CD4-positive, alpha-beta memory T cell (primary cell): ENCODE measurements around the gene B4GALT1. TPM values are rescaled to one million over a fixed set of nuclear protein-coding genes. Genes with fewer than 3 reads are reported as not detected.

Experiments
- CTCF ChIA-PET: fragments of 350-600 bp; sonication (Branson Sonifier 250); formaldehyde crosslinking; loops from one replicate; lab custom pipeline; 2021; ENCODE audit warnings: inconsistent platforms; ENCODE audit not compliant: partially characterized antibody; lab: Charles Lee
- POLR2A ChIA-PET: fragments of 350-600 bp; sonication (Branson Sonifier 250); formaldehyde crosslinking; loops from one replicate; lab custom pipeline; 2021; ENCODE audit not compliant: partially characterized antibody; lab: Charles Lee
- DNase-seq, 5 donors: peaks; one replicate each; pipeline versions ENCODE4 v3.0.0 to v3.0.0-alpha.2; 2020 to 2022; ENCODE audit warnings: mixed read lengths in 1 of 5
- H3K27ac ChIP-seq: one replicate; pipeline ENCODE4 v1.7.0; 2013; ENCODE audit warnings: low read depth, low read length
- H3K27me3 ChIP-seq: 2 replicates; pipeline ENCODE4 v1.7.0; 2013; ENCODE audit warnings: mild to moderate bottlenecking, low read length, moderate library complexity; ENCODE audit not compliant: insufficient read depth
- H3K36me3 ChIP-seq: 2 replicates; pipeline ENCODE4 v1.7.0; 2013; ENCODE audit warnings: mild to moderate bottlenecking, low read length, moderate library complexity; ENCODE audit not compliant: insufficient read depth
- H3K4me1 ChIP-seq: 2 replicates; pipeline ENCODE4 v1.7.0; 2013; ENCODE audit warnings: mild to moderate bottlenecking, low read length, moderate library complexity; ENCODE audit not compliant: insufficient read depth
- H3K4me3 ChIP-seq, 2 donors: one replicate each; pipeline ENCODE4 v1.7.0; 2013; ENCODE audit warnings: low read length in 2 of 2, mild to moderate bottlenecking in 1 of 2
- H3K9me3 ChIP-seq, 2 donors: one replicate each; pipeline ENCODE4 v1.7.0; 2013; ENCODE audit warnings: low read length in 2 of 2, control low read depth in 1 of 2; ENCODE audit not compliant: control insufficient read depth in 1 of 2
- H3K27ac Mint-ChIP-seq, 7 donors: one replicate each; pipeline ENCODE4 v1.8.0; 2020 to 2021; ENCODE audit warnings: mixed read lengths in 7 of 7, mild to moderate bottlenecking in 6 of 7, inconsistent platforms in 3 of 7, moderate library complexity in 3 of 7
- H3K27me3 Mint-ChIP-seq, 2 donors: one replicate each; pipeline ENCODE4 v1.8.0; 2020 to 2021; ENCODE audit warnings: mixed read lengths in 2 of 2
- H3K36me3 Mint-ChIP-seq, 2 donors: one replicate each; pipeline ENCODE4 v1.8.0; 2020 to 2021; ENCODE audit warnings: mixed read lengths in 2 of 2, inconsistent platforms in 1 of 2, mild to moderate bottlenecking in 1 of 2
- H3K4me1 Mint-ChIP-seq, 4 donors: one replicate each; pipeline ENCODE4 v1.8.0; 2020 to 2021; ENCODE audit warnings: mixed read lengths in 4 of 4, mild to moderate bottlenecking in 1 of 4
- H3K4me3 Mint-ChIP-seq, 8 donors: one replicate each; pipeline ENCODE4 v1.8.0; 2020 to 2021; ENCODE audit warnings: mixed read lengths in 8 of 8, mild to moderate bottlenecking in 7 of 8, moderate library complexity in 6 of 8, inconsistent platforms in 3 of 8
- H3K9me3 Mint-ChIP-seq, 8 donors: one replicate each; pipeline ENCODE4 v1.8.0; 2020 to 2021; ENCODE audit warnings: mixed read lengths in 8 of 8, mild to moderate bottlenecking in 5 of 8, inconsistent platforms in 3 of 8, moderate library complexity in 1 of 8
- intact Hi-C: fragments of 100-400 bp; cut with micrococcal nuclease; formaldehyde crosslinking; loops from one replicate; pipeline ENCODE4 v1.15.1; 2023
- polyA plus RNA-seq, 2 donors: library from polyadenylated mRNA; unstranded; fragments of 300-500 nt; fragmentation: Illumina TruSeq; gene quantifications; one replicate each; pipeline ENCODE4 v1.2.3, GENCODE V29; 2021
- total RNA-seq, 2 experiments: library from RNA; stranded (reverse); gene quantifications; one replicate each; pipeline ENCODE4 v1.2.3, GENCODE V29; 2021

The B4GALT1 gene
- total and polyA plus RNA-seq, 4 experiments from 2014 or later: 16.6 to 56.0 (median 43.1) TPM

DNA sequence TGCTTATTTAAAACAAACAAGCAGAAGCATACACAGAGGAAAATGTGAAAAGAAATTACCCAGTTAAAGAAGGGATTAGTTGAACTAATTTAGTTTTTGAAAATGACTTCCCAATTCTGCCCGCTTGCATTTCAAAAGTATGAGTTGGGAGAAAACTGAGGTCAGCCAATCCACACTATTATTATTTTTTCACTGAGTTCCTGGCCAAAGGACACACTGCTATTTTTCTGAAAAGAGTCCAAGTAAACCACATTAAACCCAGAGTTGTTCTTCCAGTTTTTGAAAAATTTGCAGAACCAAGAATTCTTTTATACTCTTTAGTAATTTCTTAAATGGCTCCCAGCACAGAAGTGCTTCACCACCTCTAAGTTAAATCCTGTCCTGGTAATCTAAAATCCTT lies 98.1 kb downstream of the B4GALT1 start:
- Mint-ChIP-seq H3K36me3 (peaks cover 59 to 76% of the 10 kb centered on the region in 2 donors), H3K9me3 (no peaks in the 10 kb centered on the region), H3K4me1 (peaks cover 19 to 36% (median 25%) of the 10 kb centered on the region in 4 donors), H3K4me3 (no peak overlapping the region), H3K27me3 (no peaks in the 10 kb centered on the region), H3K27ac (peak overlapping the region in 2 of 7 donors; percentile 18 to 59)
- no peaks in the 10 kb centered on the region for H3K27me3 ChIP-seq
- H3K9me3 ChIP-seq: no peaks in the 10 kb centered on the region
- no peak overlapping the region for H3K4me3 ChIP-seq
- H3K36me3 ChIP-seq: peaks cover 53% of the 10 kb centered on the region
- ChIA-PET CTCF (no interaction called here), POLR2A (interaction anchor here (2.1 kb wide), 1 partner anchor 44 kb away, joined by 6 read pairs; the partner anchor contains the start of gene DNAJA1)
- DNase-seq: no peak
- peaks cover 12% of the 10 kb centered on the region for H3K4me1 ChIP-seq
- H3K27ac ChIP-seq: no peak overlapping the region
- intact Hi-C loops: no loop called here

DNA sequence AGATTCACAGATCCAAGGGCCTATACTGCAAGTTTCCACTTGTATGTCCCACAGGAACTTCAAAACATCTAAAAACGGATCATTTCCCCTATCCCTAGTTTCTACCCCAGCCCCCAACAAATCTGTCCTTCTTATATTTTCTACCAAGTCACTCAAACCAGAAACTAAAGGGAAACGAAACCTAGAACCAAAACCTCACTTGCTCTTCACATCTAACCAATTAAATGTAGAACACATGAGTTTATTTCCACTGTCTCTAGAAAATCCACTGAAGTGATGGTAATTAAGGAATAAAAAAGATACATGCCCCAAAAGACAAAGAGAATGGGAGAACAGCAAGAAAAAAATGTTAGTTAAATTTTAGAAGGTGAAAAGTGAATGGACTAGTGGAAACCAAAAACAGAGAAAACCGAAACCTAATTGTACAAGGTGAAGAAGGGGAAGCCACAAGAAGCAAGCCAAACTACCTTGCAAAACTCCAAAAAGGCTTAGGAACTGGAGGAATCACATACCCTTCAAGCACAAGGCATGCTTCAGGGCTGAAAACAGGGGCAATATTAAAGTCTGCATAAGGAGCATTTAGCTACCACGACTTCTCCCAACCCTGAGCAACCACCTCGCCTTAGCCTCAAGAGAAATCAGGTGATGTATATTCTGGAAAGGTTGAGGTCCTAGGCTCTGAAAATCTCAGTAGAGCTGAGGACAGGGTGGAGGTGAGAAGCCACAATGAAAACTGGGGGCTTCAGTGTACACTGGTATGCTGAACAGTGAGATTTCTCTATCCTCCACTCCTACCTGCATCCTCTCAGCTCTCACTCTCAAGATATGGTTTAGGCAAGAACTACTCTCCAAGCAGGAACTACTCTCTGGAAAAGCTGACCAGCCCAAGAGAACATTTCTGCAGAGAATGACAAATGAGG lies 101.7 kb downstream of the B4GALT1 start:
- no peaks in the 10 kb centered on the region for H3K27me3 Mint-ChIP-seq
- H3K9me3 ChIP-seq: no peaks in the 10 kb centered on the region
- H3K36me3 ChIP-seq: peaks cover 51% of the 10 kb centered on the region
- no peak for DNase-seq
- H3K36me3 Mint-ChIP-seq: peaks cover 61 to 78% of the 10 kb centered on the region in 2 donors
- peaks cover 4 to 11% (median 4%) of the 10 kb centered on the region in 4 donors for H3K4me1 Mint-ChIP-seq
- peak overlapping the region in 5 of 7 donors; percentile 48 to 93 (median 72) for H3K27ac Mint-ChIP-seq
- no peak overlapping the region for H3K4me3 Mint-ChIP-seq
- H3K4me1 ChIP-seq: no peaks in the 10 kb centered on the region
- H3K27ac ChIP-seq: no peak overlapping the region
- CTCF ChIA-PET: no interaction called here
- POLR2A ChIA-PET: no interaction called here
- H3K27me3 ChIP-seq: no peaks in the 10 kb centered on the region
- intact Hi-C loops: no loop called here
- H3K4me3 ChIP-seq: no peak overlapping the region
- no peaks in the 10 kb centered on the region for H3K9me3 Mint-ChIP-seq

Other genes with a start within 250 kb of the B4GALT1 start
- 10 to 100 TPM; 26.3 to 28.1 TPM for gene APTX, start 165.7 kb downstream of the B4GALT1 start, total RNA-seq
- 10 to 100 TPM; 27.8 to 35.7 TPM for gene APTX, start 165.7 kb downstream of the B4GALT1 start, polyA plus RNA-seq
- 10 to 100 TPM; 79.8 to 84.4 TPM for gene DNAJA1, start 142.1 kb downstream of the B4GALT1 start, total RNA-seq
- 100 to 1,000 TPM in 1 of 2 donors, 10 to 100 TPM in 1; 80.4 to 122 TPM for gene DNAJA1, start 142.1 kb downstream of the B4GALT1 start, polyA plus RNA-seq
- 10 to 100 TPM; 30.9 to 31.6 TPM for gene SMU1, start 90.7 kb downstream of the B4GALT1 start, total RNA-seq
- gene SMU1, start 90.7 kb downstream of the B4GALT1 start, polyA plus RNA-seq: 10 to 100 TPM; 21.8 to 33.0 TPM
- gene SPINK4, start 72.8 kb upstream of the B4GALT1 start, total RNA-seq: not detected
- gene SPINK4, start 72.8 kb upstream of the B4GALT1 start, polyA plus RNA-seq: not detected
- 10 to 100 TPM; 53.5 to 56.3 TPM for gene BAG1, start 97.4 kb upstream of the B4GALT1 start, total RNA-seq
- 10 to 100 TPM; 70.9 to 84.9 TPM for gene BAG1, start 97.4 kb upstream of the B4GALT1 start, polyA plus RNA-seq
- 10 to 100 TPM; 32.3 to 35.0 TPM for gene CHMP5, start 97.7 kb upstream of the B4GALT1 start, total RNA-seq
- gene CHMP5, start 97.7 kb upstream of the B4GALT1 start, polyA plus RNA-seq: 10 to 100 TPM; 44.3 to 59.9 TPM
- 10 to 100 TPM; 63.7 to 64.7 TPM for gene NFX1, start 123.2 kb upstream of the B4GALT1 start, total RNA-seq
- 10 to 100 TPM; 21.2 to 45.0 TPM for gene NFX1, start 123.2 kb upstream of the B4GALT1 start, polyA plus RNA-seq
- gene AQP7, start 235.2 kb upstream of the B4GALT1 start, total RNA-seq: under 1 TPM in 1 of 2 experiments, not detected in 1; 0.81 TPM
- gene AQP7, start 235.2 kb upstream of the B4GALT1 start, polyA plus RNA-seq: under 1 TPM in 1 of 2 donors, not detected in 1; 0.30 TPM